SH-SY5Y (cell line): Measurements from ENCODE around the gene WBP2.

Source experiments
- GATA2 ChIP-seq: IDR thresholded peaks from 2 replicates; pipeline ENCODE4 v1.6.1; 2011; ENCODE audit warnings: mild to moderate bottlenecking, low read depth, low read length
- GATA3 ChIP-seq: IDR thresholded peaks from 2 replicates; pipeline ENCODE4 v1.6.1; 2011; ENCODE audit warnings: low read depth, mild to moderate bottlenecking, low read length, moderate library complexity

GRCh38 chr17:75880266-75880665, 25.1 kb upstream of the WBP2 start:
- TF ChIP-seq GATA2 (no peak), GATA3 (no peak)
